ENCODE measurements around the gene MINDY4.

DNA sequence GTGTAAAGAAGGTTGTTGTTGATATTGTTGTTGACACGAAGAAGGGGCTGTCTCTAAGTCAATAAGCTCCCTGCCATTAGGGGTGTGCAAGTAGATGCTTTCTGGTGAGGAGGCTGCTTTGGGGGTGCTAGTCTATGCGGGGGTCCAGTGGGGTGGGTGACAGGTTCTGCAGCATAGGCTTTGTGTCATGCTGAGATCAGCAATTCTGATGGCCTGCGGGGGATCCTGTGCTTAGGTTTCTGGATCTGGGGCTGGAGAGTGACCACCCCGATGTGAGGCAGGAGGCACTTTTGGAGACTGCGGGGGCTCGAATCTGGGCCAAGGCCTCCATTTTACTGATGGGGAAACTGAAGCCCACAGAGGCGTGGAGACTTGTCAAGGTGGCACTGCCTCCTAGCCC lies 145.6 kb downstream of the MINDY4 start:
- TF ChIP-seq, protein P1, sequence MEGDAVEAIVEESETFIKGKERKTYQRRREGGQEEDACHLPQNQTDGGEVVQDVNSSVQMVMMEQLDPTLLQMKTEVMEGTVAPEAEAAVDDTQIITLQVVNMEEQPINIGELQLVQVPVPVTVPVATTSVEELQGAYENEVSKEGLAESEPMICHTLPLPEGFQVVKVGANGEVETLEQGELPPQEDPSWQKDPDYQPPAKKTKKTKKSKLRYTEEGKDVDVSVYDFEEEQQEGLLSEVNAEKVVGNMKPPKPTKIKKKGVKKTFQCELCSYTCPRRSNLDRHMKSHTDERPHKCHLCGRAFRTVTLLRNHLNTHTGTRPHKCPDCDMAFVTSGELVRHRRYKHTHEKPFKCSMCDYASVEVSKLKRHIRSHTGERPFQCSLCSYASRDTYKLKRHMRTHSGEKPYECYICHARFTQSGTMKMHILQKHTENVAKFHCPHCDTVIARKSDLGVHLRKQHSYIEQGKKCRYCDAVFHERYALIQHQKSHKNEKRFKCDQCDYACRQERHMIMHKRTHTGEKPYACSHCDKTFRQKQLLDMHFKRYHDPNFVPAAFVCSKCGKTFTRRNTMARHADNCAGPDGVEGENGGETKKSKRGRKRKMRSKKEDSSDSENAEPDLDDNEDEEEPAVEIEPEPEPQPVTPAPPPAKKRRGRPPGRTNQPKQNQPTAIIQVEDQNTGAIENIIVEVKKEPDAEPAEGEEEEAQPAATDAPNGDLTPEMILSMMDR (conservative IDR thresholded peaks at IDR 0.05 in 1 of 2, IDR thresholded peaks at IDR 0.05 in 1 of 2; ENCODE audit: low read depth in 1 of 2, low read length in 2 of 2) = no peak
- TF ChIP-seq EZH2 (IDR thresholded peaks at IDR 0.05; ENCODE audit: low read length, missing control alignments) = no peak
